Measurements from ENCODE around the gene MYLK4. TPM values are rescaled to one million over a fixed set of nuclear protein-coding genes. Genes with fewer than 3 reads are reported as not detected.

Gene MYLK4
- total RNA-seq, 1 experiment from 2014 or later = 0.85 TPM

DNA sequence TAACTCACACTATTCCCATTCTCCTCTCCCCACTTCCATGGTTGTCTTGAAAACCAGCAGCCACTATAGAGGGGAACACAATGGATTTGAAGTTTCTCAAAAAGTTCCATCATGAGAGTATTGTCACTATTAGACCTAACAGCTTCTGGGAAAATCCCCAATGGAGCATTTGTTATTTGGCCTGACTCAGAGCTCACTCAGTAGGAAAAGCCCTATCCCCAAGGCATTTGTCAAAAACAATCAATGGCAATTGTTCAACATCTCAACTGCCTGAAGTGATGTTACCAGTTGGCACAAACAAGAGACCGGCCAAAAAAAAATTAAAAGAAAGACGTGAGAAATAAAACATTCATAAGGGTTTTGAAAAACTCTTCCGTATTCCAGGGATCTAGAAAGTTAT, 98.8 kb downstream of the MYLK4 start:
- TF ChIP-seq TCF7L2 (IDR thresholded peaks at IDR 0.05; ENCODE audit: low read depth, low read length) (no peak), POLR2AphosphoS5 (IDR thresholded peaks at IDR 0.05; ENCODE audit: low read depth, low read length) (no peak), SIN3A (IDR thresholded peaks at IDR 0.05; ENCODE audit: borderline replicate concordance, insufficient read depth, low read depth, low read length) (no peak)
- TF ChIP-seq, protein P1, sequence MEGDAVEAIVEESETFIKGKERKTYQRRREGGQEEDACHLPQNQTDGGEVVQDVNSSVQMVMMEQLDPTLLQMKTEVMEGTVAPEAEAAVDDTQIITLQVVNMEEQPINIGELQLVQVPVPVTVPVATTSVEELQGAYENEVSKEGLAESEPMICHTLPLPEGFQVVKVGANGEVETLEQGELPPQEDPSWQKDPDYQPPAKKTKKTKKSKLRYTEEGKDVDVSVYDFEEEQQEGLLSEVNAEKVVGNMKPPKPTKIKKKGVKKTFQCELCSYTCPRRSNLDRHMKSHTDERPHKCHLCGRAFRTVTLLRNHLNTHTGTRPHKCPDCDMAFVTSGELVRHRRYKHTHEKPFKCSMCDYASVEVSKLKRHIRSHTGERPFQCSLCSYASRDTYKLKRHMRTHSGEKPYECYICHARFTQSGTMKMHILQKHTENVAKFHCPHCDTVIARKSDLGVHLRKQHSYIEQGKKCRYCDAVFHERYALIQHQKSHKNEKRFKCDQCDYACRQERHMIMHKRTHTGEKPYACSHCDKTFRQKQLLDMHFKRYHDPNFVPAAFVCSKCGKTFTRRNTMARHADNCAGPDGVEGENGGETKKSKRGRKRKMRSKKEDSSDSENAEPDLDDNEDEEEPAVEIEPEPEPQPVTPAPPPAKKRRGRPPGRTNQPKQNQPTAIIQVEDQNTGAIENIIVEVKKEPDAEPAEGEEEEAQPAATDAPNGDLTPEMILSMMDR (IDR thresholded peaks at IDR 0.05) = no peak
- TF ChIP-seq, protein P2, sequence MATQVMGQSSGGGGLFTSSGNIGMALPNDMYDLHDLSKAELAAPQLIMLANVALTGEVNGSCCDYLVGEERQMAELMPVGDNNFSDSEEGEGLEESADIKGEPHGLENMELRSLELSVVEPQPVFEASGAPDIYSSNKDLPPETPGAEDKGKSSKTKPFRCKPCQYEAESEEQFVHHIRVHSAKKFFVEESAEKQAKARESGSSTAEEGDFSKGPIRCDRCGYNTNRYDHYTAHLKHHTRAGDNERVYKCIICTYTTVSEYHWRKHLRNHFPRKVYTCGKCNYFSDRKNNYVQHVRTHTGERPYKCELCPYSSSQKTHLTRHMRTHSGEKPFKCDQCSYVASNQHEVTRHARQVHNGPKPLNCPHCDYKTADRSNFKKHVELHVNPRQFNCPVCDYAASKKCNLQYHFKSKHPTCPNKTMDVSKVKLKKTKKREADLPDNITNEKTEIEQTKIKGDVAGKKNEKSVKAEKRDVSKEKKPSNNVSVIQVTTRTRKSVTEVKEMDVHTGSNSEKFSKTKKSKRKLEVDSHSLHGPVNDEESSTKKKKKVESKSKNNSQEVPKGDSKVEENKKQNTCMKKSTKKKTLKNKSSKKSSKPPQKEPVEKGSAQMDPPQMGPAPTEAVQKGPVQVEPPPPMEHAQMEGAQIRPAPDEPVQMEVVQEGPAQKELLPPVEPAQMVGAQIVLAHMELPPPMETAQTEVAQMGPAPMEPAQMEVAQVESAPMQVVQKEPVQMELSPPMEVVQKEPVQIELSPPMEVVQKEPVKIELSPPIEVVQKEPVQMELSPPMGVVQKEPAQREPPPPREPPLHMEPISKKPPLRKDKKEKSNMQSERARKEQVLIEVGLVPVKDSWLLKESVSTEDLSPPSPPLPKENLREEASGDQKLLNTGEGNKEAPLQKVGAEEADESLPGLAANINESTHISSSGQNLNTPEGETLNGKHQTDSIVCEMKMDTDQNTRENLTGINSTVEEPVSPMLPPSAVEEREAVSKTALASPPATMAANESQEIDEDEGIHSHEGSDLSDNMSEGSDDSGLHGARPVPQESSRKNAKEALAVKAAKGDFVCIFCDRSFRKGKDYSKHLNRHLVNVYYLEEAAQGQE (IDR thresholded peaks at IDR 0.05; ENCODE audit: insufficient read depth in 1 of 2, low read depth in 2 of 2, low read length in 1 of 2) = no peak
- in situ Hi-C loops (cut with HindIII; ENCODE audit: low pct_unique_long_range_greater_than_20kb, low sequenced_read_pairs) (no loop called here), intact Hi-C loops (cut with micrococcal nuclease; ENCODE audit: unreplicated experiment) (no loop called here)
- Histone ChIP-seq H3K27me3 (ENCODE audit: control insufficient read depth, insufficient read depth, low read length) (no peaks in the 10 kb centered on the region; the same call in 1 of the 2 replicates), H3K36me3 (ENCODE audit: control insufficient read depth, insufficient read depth, low read length) (no peaks in the 10 kb centered on the region), H3K4me1 (ENCODE audit: control insufficient read depth, insufficient read depth, low read length) (no peaks in the 10 kb centered on the region), H3K4me3 (ENCODE audit: low read depth in 2 of 2, low read length in 2 of 2) (no peak overlapping the region), H3K27ac (ENCODE audit: low read length) (no peak overlapping the region), H3K9me3 (ENCODE audit: control insufficient read depth, insufficient read depth, low read depth, low read length) (no peaks in the 10 kb centered on the region)
- POLR2A ChIA-PET = no interaction called here
- peak; percentile 71 for ATAC-seq
- CTCF ChIA-PET = no interaction called here
- no peak for DNase-seq (ENCODE audit: low read depth, low spot score)
- no TSS peak for BruUV-seq (replicated peaks)

DNA sequence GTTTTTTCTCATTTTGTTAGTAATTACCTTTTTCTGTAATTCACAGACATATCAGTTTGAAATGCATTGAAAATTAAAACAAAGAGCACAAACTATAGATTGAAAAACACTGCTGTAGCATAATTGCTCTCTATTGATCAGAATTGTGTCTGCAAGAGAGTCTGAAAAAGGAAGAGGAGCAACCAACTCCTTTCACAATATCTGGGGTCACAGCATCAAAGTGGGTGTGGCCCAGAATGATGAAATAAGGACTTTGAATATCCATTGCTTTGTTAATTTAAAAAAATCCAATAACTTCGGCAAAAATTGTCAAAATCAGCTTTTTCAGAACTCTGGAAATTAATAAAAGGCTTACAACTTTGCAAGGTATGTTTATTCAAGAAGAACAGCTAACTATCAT, 99.2 kb downstream of the MYLK4 start:
- Histone ChIP-seq H3K27me3 (ENCODE audit: control insufficient read depth, insufficient read depth, low read length) (no peaks in the 10 kb centered on the region; the same call in 1 of the 2 replicates), H3K4me1 (ENCODE audit: control insufficient read depth, insufficient read depth, low read length) (no peaks in the 10 kb centered on the region), H3K4me3 (ENCODE audit: low read depth in 2 of 2, low read length in 2 of 2) (no peak overlapping the region), H3K9me3 (ENCODE audit: control insufficient read depth, insufficient read depth, low read depth, low read length) (no peaks in the 10 kb centered on the region), H3K36me3 (ENCODE audit: control insufficient read depth, insufficient read depth, low read length) (no peaks in the 10 kb centered on the region), H3K27ac (ENCODE audit: low read length) (no peak overlapping the region)
- in situ Hi-C loops (cut with HindIII; ENCODE audit: low pct_unique_long_range_greater_than_20kb, low sequenced_read_pairs) = no loop called here
- POLR2A ChIA-PET = no interaction called here
- intact Hi-C loops (cut with micrococcal nuclease; ENCODE audit: unreplicated experiment) = no loop called here
- no TSS peak for BruUV-seq (replicated peaks)
- no peak for DNase-seq (ENCODE audit: low read depth, low spot score)
- no peak for TF ChIP-seq POLR2AphosphoS5 (IDR thresholded peaks at IDR 0.05; ENCODE audit: low read depth, low read length)
- TF ChIP-seq, protein P1 (IDR thresholded peaks at IDR 0.05) = no peak
- no peak for TF ChIP-seq TCF7L2 (IDR thresholded peaks at IDR 0.05; ENCODE audit: low read depth, low read length)
- TF ChIP-seq, protein P2 (IDR thresholded peaks at IDR 0.05; ENCODE audit: insufficient read depth in 1 of 2, low read depth in 2 of 2, low read length in 1 of 2) = no peak
- TF ChIP-seq SIN3A (IDR thresholded peaks at IDR 0.05; ENCODE audit: borderline replicate concordance, insufficient read depth, low read depth, low read length) = no peak
- no peak for ATAC-seq
- CTCF ChIA-PET = no interaction called here

All from Panc1 (cell line).